HepG2 (cell line): ENCODE results near the gene LRRC8E. TPM values are rescaled to one million over a fixed set of nuclear protein-coding genes. Genes with fewer than 3 reads are reported as not detected.
A peak's percentile ranks its signal among the peaks of the same experiment; 100 is the strongest.

Experiments used
- CHD2 ChIP-seq: IDR thresholded peaks from 2 replicates; pipeline ENCODE4 v1.6.1; 2011; ENCODE audit warnings: low read depth, low read length, improper control_type of control experiment
- FLYWCH1 ChIP-seq: sonication (generic); formaldehyde crosslinking; IDR thresholded peaks from 2 replicates; pipeline ENCODE4 v1.8.1; 2023; ENCODE audit warnings: mild to moderate bottlenecking, missing genetic modification reagents
- HNF1A ChIP-seq, 2 experiments: sonication (generic) in 1 of 2; formaldehyde crosslinking in 1 of 2; IDR thresholded peaks; 2 replicates each; pipeline versions ENCODE4 v1.4.0 to v1.6.1; 2016 to 2020; ENCODE audit warnings: borderline replicate concordance in 1 of 2, low read depth in 1 of 2, mild to moderate bottlenecking in 1 of 2, missing genetic modification reagents in 1 of 2
- HNRNPL ChIP-seq: fragments of 200-400 bp; formaldehyde crosslinking; IDR thresholded peaks from 2 replicates; pipeline ENCODE4 v1.6.1; 2017; ENCODE audit warnings: mild to moderate bottlenecking, low read depth, low read length
- KAT7 ChIP-seq: IDR thresholded peaks from 2 replicates; pipeline ENCODE4 v1.6.1; 2018; ENCODE audit warnings: borderline replicate concordance, missing compliant biosample characterization
- KLF12 ChIP-seq: sonication (generic); formaldehyde crosslinking; IDR thresholded peaks from 2 replicates; pipeline ENCODE4 v1.4.0; 2020; ENCODE audit warnings: missing genetic modification reagents, borderline replicate concordance
- MTA1 ChIP-seq: sonication (generic); formaldehyde crosslinking; IDR thresholded peaks from 2 replicates; pipeline ENCODE4 v1.4.0; 2020; ENCODE audit warnings: missing genetic modification reagents, mild to moderate bottlenecking, borderline replicate concordance
- MZF1 ChIP-seq: sonication (generic); formaldehyde crosslinking; IDR thresholded peaks from 2 replicates; pipeline ENCODE4 v1.8.1; 2023; ENCODE audit warnings: mild to moderate bottlenecking, missing genetic modification reagents, borderline replicate concordance
- PAXIP1 ChIP-seq: sonication (generic); formaldehyde crosslinking; conservative IDR thresholded peaks from 2 replicates; pipeline ENCODE4 v1.4.0; 2020; ENCODE audit warnings: mild to moderate bottlenecking, missing genetic modification reagents, moderate library complexity
- PHF21A ChIP-seq: sonication (generic); formaldehyde crosslinking; IDR thresholded peaks from 2 replicates; pipeline ENCODE4 v1.5.0; 2020; ENCODE audit warnings: mild to moderate bottlenecking, missing genetic modification reagents
- PRPF4 ChIP-seq: fragments of 200-400 bp; formaldehyde crosslinking; IDR thresholded peaks from 2 replicates; pipeline ENCODE4 v1.6.1; 2016; ENCODE audit warnings: low read length, low read depth; ENCODE audit not compliant: poor library complexity, severe bottlenecking
- RXRA ChIP-seq: sonication (generic); formaldehyde crosslinking; IDR thresholded peaks from 2 replicates; pipeline ENCODE4 v1.5.1; 2020; ENCODE audit warnings: missing genetic modification reagents
- SMYD3 ChIP-seq: sonication (generic); formaldehyde crosslinking; IDR thresholded peaks from 2 replicates; pipeline ENCODE4 v1.8.1; 2023; ENCODE audit warnings: mild to moderate bottlenecking, missing genetic modification reagents
- TEAD2 ChIP-seq: sonication (generic); formaldehyde crosslinking; IDR thresholded peaks from 2 replicates; pipeline ENCODE4 v1.9.0; 2021; ENCODE audit warnings: missing genetic modification reagents
- ZBTB42 ChIP-seq: sonication (generic); formaldehyde crosslinking; IDR thresholded peaks from 2 replicates; pipeline ENCODE4 v1.5.0; 2020; ENCODE audit warnings: mild to moderate bottlenecking, missing genetic modification reagents
- ZNF382 ChIP-seq: sonication (generic); formaldehyde crosslinking; IDR thresholded peaks from 2 replicates; pipeline ENCODE4 v1.5.0; 2020; ENCODE audit warnings: missing genetic modification reagents, mild to moderate bottlenecking, borderline replicate concordance
- ZNF430 ChIP-seq: sonication (generic); formaldehyde crosslinking; IDR thresholded peaks from 2 replicates; pipeline ENCODE4 v1.9.0; 2021; ENCODE audit warnings: mild to moderate bottlenecking, missing genetic modification reagents
- ZNF569 ChIP-seq: sonication (generic); formaldehyde crosslinking; IDR thresholded peaks from 2 replicates; pipeline ENCODE4 v1.5.0; 2020; ENCODE audit warnings: mild to moderate bottlenecking, missing genetic modification reagents, moderate library complexity, borderline replicate concordance
- ZNF773 ChIP-seq: sonication (generic); formaldehyde crosslinking; IDR thresholded peaks from 2 replicates; pipeline ENCODE4 v1.4.0; 2020; ENCODE audit warnings: missing genetic modification reagents, borderline replicate concordance
- polyA plus RNA-seq, 8 experiments: library from polyadenylated mRNA; depleted of rRNA in 3 of 8; stranded (reverse) in 7 of 8; unstranded in 1 of 8; fragments of >200 nt; fragmentation: Illumina TruSeq in 4 of 8; extraction: Trizol in 4 of 8; gene quantifications; 2 replicates each; pipeline versions ENCODE4 v1.2.1 to v1.2.3, GENCODE V29; 2011 to 2016; ENCODE audit warnings: low read depth in 4 of 8, missing spikeins in 1 of 8, mixed read lengths in 1 of 8; ENCODE audit not compliant: insufficient read depth in 1 of 8
- total RNA-seq, 5 experiments: library from RNA; depleted of rRNA; stranded (reverse); fragments of >200 nt; fragmentation: Illumina TruSeq; extraction: Trizol; gene quantifications; 2 replicates each; pipeline ENCODE4 v1.2.3, GENCODE V29; 2016; ENCODE audit warnings: low read depth in 1 of 5
- TF ChIP-seq, protein P1 (sequence below): IDR thresholded peaks from 2 replicates; pipeline ENCODE4 v1.6.1; 2016; ENCODE audit warnings: low read depth

LRRC8E gene
- total and polyA plus RNA-seq, 2 of the 13 experiments (the other 11 are each of a cell fraction or from before 2014, with no cell fraction given): 8.0 to 10.3 TPM

GRCh38 chr19:7844405-7844804 is 43.9 kb upstream of the LRRC8E start (continued):
- TF ChIP-seq, protein P1, sequence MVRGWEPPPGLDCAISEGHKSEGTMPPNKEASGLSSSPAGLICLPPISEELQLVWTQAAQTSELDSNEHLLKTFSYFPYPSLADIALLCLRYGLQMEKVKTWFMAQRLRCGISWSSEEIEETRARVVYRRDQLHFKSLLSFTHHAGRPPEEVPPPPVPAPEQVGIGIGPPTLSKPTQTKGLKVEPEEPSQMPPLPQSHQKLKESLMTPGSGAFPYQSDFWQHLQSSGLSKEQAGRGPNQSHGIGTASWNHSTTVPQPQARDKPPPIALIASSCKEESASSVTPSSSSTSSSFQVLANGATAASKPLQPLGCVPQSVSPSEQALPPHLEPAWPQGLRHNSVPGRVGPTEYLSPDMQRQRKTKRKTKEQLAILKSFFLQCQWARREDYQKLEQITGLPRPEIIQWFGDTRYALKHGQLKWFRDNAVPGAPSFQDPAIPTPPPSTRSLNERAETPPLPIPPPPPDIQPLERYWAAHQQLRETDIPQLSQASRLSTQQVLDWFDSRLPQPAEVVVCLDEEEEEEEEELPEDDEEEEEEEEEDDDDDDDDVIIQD (CRISPR knock-in tag): no peak
- TF ChIP-seq TEAD2 (CRISPR knock-in tag) (no peak), CHD2 (no peak), ZNF430 (no peak), KLF12 (CRISPR knock-in tag) (no peak), FLYWCH1 (CRISPR knock-in tag) (no peak), PHF21A (CRISPR knock-in tag) (0 out of 2 replicates have a peak, but pooled peaks have one; percentile 27), HNF1A (IDR thresholded peaks at IDR 0.05; ENCODE audit: low read depth) (peak; percentile 74), HNF1A (CRISPR knock-in tag; IDR thresholded peaks at IDR 0.05; ENCODE audit: borderline replicate concordance) (no peak), HNRNPL (0 out of 2 replicates have a peak, but pooled peaks have one; percentile 7), PAXIP1 (CRISPR knock-in tag) (peak; percentile 61), ZNF569 (CRISPR knock-in tag) (no peak), MZF1 (no peak), KAT7 (no peak), PRPF4 (no peak), ZNF773 (CRISPR knock-in tag) (no peak), ZNF382 (CRISPR knock-in tag) (no peak), SMYD3 (CRISPR knock-in tag) (no peak), RXRA (no peak), ZBTB42 (CRISPR knock-in tag) (no peak), MTA1 (no peak)
